HCT116 (cell line): Measurements from ENCODE around the gene DRGX. TPM values are rescaled to one million over a fixed set of nuclear protein-coding genes. Genes with fewer than 3 reads are reported as not detected.

Source experiments
- ATAC-seq: fragments of 200-7000 bp; cut with Tn5 transposase; 2 replicates; pipeline ENCODE4 v1.9.1; 2020; ENCODE audit warnings: mild to moderate bottlenecking, moderate library complexity
- BruUV-seq: library from RNA; stranded (reverse); fragments of 400-500 nt; replicated peaks from 2 replicates; lab custom pipeline; 2021; lab: Mats Ljungman, UMichigan
- CTCF ChIA-PET: fragments of 300-600 bp; sonication (Branson Sonifier 250); formaldehyde crosslinking; loops from one replicate; lab custom pipeline; 2021; ENCODE audit warnings: antibody characterized with exemption; lab: Charles Lee
- POLR2A ChIA-PET: fragments of 300-600, 350-600 bp; sonication (Branson Sonifier 250); formaldehyde crosslinking; loops from one replicate; lab custom pipeline; 2021; ENCODE audit warnings: antibody characterized with exemption; lab: Charles Lee
- RAD21 ChIA-PET, 2 experiments: fragments of 300-600 bp; sonication (Branson Sonifier 250); formaldehyde crosslinking; loops; one replicate each; lab custom pipeline; 2023; ENCODE audit warnings: low total read pairs in 2 of 2; ENCODE audit not compliant: uncharacterized antibody in 2 of 2, unreplicated experiment in 2 of 2, low non-redundant PET in 1 of 2; lab: Charles Lee
- DNase-seq: peaks from one replicate; pipeline ENCODE4 v3.0.0-alpha.2; 2010; ENCODE audit warnings: low read depth, low spot score
- H2AFZ ChIP-seq: fragments of 200-600 bp; shearing (Covaris generic), sonication (generic); 2 replicates; pipeline ENCODE4 v1.6.1; 2017; ENCODE audit warnings: low read depth, mixed run types, mixed read lengths, antibody characterized with exemption, low read length; ENCODE audit not compliant: poor library complexity, severe bottlenecking
- H3K27ac ChIP-seq: 2 replicates; pipeline ENCODE4 v1.5.1; 2012; ENCODE audit warnings: low read depth, low read length
- H3K27me3 ChIP-seq: fragments of 200-600 bp; sonication (generic); 2 replicates; pipeline ENCODE4 v1.6.1; 2016; ENCODE audit warnings: mixed run types, low read length, mixed read lengths; ENCODE audit not compliant: insufficient read depth
- H3K36me3 ChIP-seq, 2 experiments: fragments of 200-500 bp in 1 of 2; fragments of 200-600 bp in 1 of 2; sonication (Bioruptor generic) in 1 of 2; sonication (generic) in 1 of 2; 2 replicates each; pipeline versions ENCODE4 v1.5.1 to v1.6.1; 2014 to 2016; ENCODE audit warnings: low read length in 2 of 2, inconsistent platforms in 1 of 2, mixed read lengths in 1 of 2, mixed run types in 1 of 2; ENCODE audit not compliant: insufficient read depth in 2 of 2, control insufficient read depth in 1 of 2
- H3K4me1 ChIP-seq, 2 experiments: fragments of 200-600 bp in 1 of 2; sonication (generic) in 1 of 2; 2 replicates each; pipeline versions ENCODE4 v1.5.1 to v1.6.1; 2012 to 2017; ENCODE audit warnings: low read length in 2 of 2, inconsistent platforms in 1 of 2, mild to moderate bottlenecking in 1 of 2, mixed read lengths in 1 of 2, mixed run types in 1 of 2, moderate library complexity in 1 of 2; ENCODE audit not compliant: insufficient read depth in 2 of 2, control insufficient read depth in 1 of 2
- H3K4me2 ChIP-seq: fragments of 200-600 bp; sonication (generic); 2 replicates; pipeline ENCODE4 v1.6.1; 2017; ENCODE audit warnings: mixed run types, low read length, mixed read lengths
- H3K4me3 ChIP-seq, 2 experiments: fragments of 200-600 bp in 1 of 2; sonication (generic) in 1 of 2; replicated peaks in 1 of 2; 2 replicates each; pipeline ENCODE4 v1.5.1; 2011 to 2016; ENCODE audit warnings: low read length in 2 of 2, control low read depth in 1 of 2, low read depth in 1 of 2, mild to moderate bottlenecking in 1 of 2, mixed read lengths in 1 of 2, mixed run types in 1 of 2
- H3K79me2 ChIP-seq: fragments of 200-600 bp; sonication (generic); 2 replicates; pipeline ENCODE4 v1.6.1; 2017; ENCODE audit warnings: mild to moderate bottlenecking, mixed run types, low read length, moderate library complexity, mixed read lengths; ENCODE audit not compliant: insufficient read depth
- H3K9ac ChIP-seq: fragments of 200-600 bp; sonication (generic); 2 replicates; pipeline ENCODE4 v1.6.1; 2016; ENCODE audit warnings: low read length, mixed read lengths
- H3K9me2 ChIP-seq: fragments of 200-600 bp; sonication (generic), shearing (Covaris generic); 2 replicates; pipeline ENCODE4 v1.6.1; 2017; ENCODE audit warnings: mixed run types, mild to moderate bottlenecking, moderate library complexity; ENCODE audit not compliant: insufficient read depth
- H3K9me3 ChIP-seq, 2 experiments: fragments of 200-500 bp in 1 of 2; fragments of 200-600 bp in 1 of 2; sonication (Bioruptor generic) in 1 of 2; sonication (generic) in 1 of 2; 2 replicates each; pipeline ENCODE4 v1.6.1; 2014 to 2017; ENCODE audit warnings: low read length in 2 of 2, mixed read lengths in 2 of 2, inconsistent platforms in 1 of 2, low read depth in 1 of 2, mild to moderate bottlenecking in 1 of 2, mixed run types in 1 of 2, moderate library complexity in 1 of 2; ENCODE audit not compliant: control insufficient read depth in 1 of 2, insufficient read depth in 1 of 2
- H4K20me1 ChIP-seq: fragments of 200-600 bp; sonication (generic), shearing (Covaris generic); 2 replicates; pipeline ENCODE4 v1.6.1; 2017; ENCODE audit warnings: mixed run types, mild to moderate bottlenecking, moderate library complexity; ENCODE audit not compliant: insufficient read depth
- ATF3 ChIP-seq: IDR thresholded peaks from 2 replicates; pipeline ENCODE4 v1.6.1; 2012
- CEBPB ChIP-seq: IDR thresholded peaks from 2 replicates; pipeline ENCODE4 v1.6.1; 2012; ENCODE audit warnings: low read depth
- CTCF ChIP-seq, 3 experiments: fragments of 200-600 bp in 1 of 3; sonication (generic) in 1 of 3; IDR thresholded peaks in 2 of 3; conservative IDR thresholded peaks in 1 of 3; 2 replicates each; pipeline ENCODE4 v1.5.1; 2012 to 2017; ENCODE audit warnings: low read depth in 2 of 3, low read length in 2 of 3, antibody characterized with exemption in 1 of 3, borderline replicate concordance in 1 of 3, control low read depth in 1 of 3, mild to moderate bottlenecking in 1 of 3, mixed read lengths in 1 of 3, mixed run types in 1 of 3, moderate library complexity in 1 of 3; ENCODE audit not compliant: insufficient read depth in 1 of 3
- ELF1 ChIP-seq: IDR thresholded peaks from 2 replicates; pipeline ENCODE4 v1.6.1; 2012; ENCODE audit warnings: low read depth, borderline replicate concordance
- EZH2 ChIP-seq: fragments of 200-600 bp; sonication (generic); IDR thresholded peaks from 2 replicates; pipeline ENCODE4 v1.6.1; 2017; ENCODE audit warnings: antibody characterized with exemption, mixed run types
- EZH2phosphoT487 ChIP-seq: fragments of 200-600 bp; IDR thresholded peaks from 2 replicates; pipeline ENCODE4 v1.6.1; 2018; ENCODE audit warnings: antibody characterized with exemption, borderline replicate concordance
- FOSL1 ChIP-seq: IDR thresholded peaks from 2 replicates; pipeline ENCODE4 v1.6.1; 2012; ENCODE audit warnings: low read depth
- JUND ChIP-seq: IDR thresholded peaks from 2 replicates; pipeline ENCODE4 v1.6.1; 2012
- MAX ChIP-seq: IDR thresholded peaks from 2 replicates; pipeline ENCODE4 v1.6.1; 2012
- POLR2A ChIP-seq: IDR thresholded peaks from 2 replicates; pipeline ENCODE4 v1.7.0; 2011; ENCODE audit warnings: borderline replicate concordance; ENCODE audit not compliant: insufficient read depth, insufficient read length; ENCODE audit errors: extremely low read depth
- POLR2AphosphoS5 ChIP-seq: IDR thresholded peaks from 2 replicates; pipeline ENCODE4 v1.6.1; 2011; ENCODE audit warnings: mild to moderate bottlenecking, low read depth, low read length, moderate library complexity
- RAD21 ChIP-seq: IDR thresholded peaks from 2 replicates; pipeline ENCODE4 v1.6.1; 2012; ENCODE audit warnings: low read depth, mild to moderate bottlenecking
- SIN3A ChIP-seq: IDR thresholded peaks from 2 replicates; pipeline ENCODE4 v1.6.1; 2012; ENCODE audit warnings: low read depth
- SRF ChIP-seq: IDR thresholded peaks from 2 replicates; pipeline ENCODE4 v1.6.1; 2012; ENCODE audit warnings: low read depth
- YY1 ChIP-seq: IDR thresholded peaks from 2 replicates; pipeline ENCODE4 v1.6.1; 2011; ENCODE audit warnings: low read length, low read depth, moderate library complexity, mild to moderate bottlenecking; ENCODE audit not compliant: insufficient replicate concordance; ENCODE audit errors: extremely low read depth
- intact Hi-C: fragments of 100-400 bp; cut with micrococcal nuclease; formaldehyde crosslinking; loops from 2 replicates; pipeline ENCODE4 v1.10.0; 2022
- total RNA-seq: library from RNA; stranded (reverse); gene quantifications from one replicate; pipeline ENCODE4 v1.2.1, GENCODE V29; 2021; ENCODE audit not compliant: unreplicated experiment

The DRGX gene
- total RNA-seq, 1 experiment from 2014 or later: not detected

- TF ChIP-seq SRF (no peak), ATF3 (no peak)
Measured at GRCh38 chr10:49393301-49393700, 2.6 kb downstream of the DRGX start (continued).

GRCh38 chr10:49389361-49389933 is 6.4 kb downstream of the DRGX start:
- Histone ChIP-seq H2AFZ (no peak overlapping the region), H3K9ac (no peak overlapping the region), H3K27ac (no peak overlapping the region), H3K4me1 (no peaks in the 10 kb centered on the region), H3K27me3 (peaks cover 53% of the 10 kb centered on the region), H3K36me3 (no peaks in the 10 kb centered on the region), H3K9me3 (no peaks in the 10 kb centered on the region), H3K9me2 (no peaks in the 10 kb centered on the region), H4K20me1 (no peaks in the 10 kb centered on the region), H3K4me2 (no peak overlapping the region), H3K79me2 (no peaks in the 10 kb centered on the region), H3K4me3 (no peak overlapping the region)
- ATAC-seq (no peak), DNase-seq (no peak)
- ChIA-PET RAD21 (interaction anchor here in 1 of 2 experiments (0.6 kb wide), 1 partner anchor 731 kb away, joined by 3 read pairs; no protein-coding TSS in a partner anchor), CTCF (interaction anchor here (1.6 kb wide), 1 partner anchor 18 kb away, joined by 5 read pairs; no protein-coding TSS in a partner anchor), POLR2A (no interaction called here)
- no TSS peak for BruUV-seq
- TF ChIP-seq SRF (no peak), FOSL1 (no peak), ATF3 (no peak), ELF1 (no peak), CEBPB (no peak), JUND (no peak), YY1 (no peak)
- intact Hi-C loops: no loop called here

GRCh38 chr10:49388161-49388560 is 7.7 kb downstream of the DRGX start:
- Histone ChIP-seq H3K27me3 (peaks cover 48% of the 10 kb centered on the region), H3K9me2 (no peaks in the 10 kb centered on the region), H2AFZ (no peak overlapping the region), H3K4me2 (no peak overlapping the region), H3K27ac (no peak overlapping the region), H3K9ac (no peak overlapping the region), H3K4me1 (no peaks in the 10 kb centered on the region), H4K20me1 (no peaks in the 10 kb centered on the region), H3K36me3 (no peaks in the 10 kb centered on the region), H3K9me3 (no peaks in the 10 kb centered on the region), H3K4me3 (no peak overlapping the region), H3K79me2 (no peaks in the 10 kb centered on the region)
- POLR2A ChIA-PET: no interaction called here
- DNase-seq (no peak), ATAC-seq (no peak)
- intact Hi-C loops: no loop called here
- no TSS peak for BruUV-seq
- CTCF ChIA-PET: no interaction called here
- RAD21 ChIA-PET: no interaction called here
- TF ChIP-seq SRF (no peak), CTCF (IDR thresholded peaks at IDR 0.05 in 2 of 3, conservative IDR thresholded peaks at IDR 0.05 in 1 of 3; ENCODE audit: borderline replicate concordance in 1 of 3, insufficient read depth in 1 of 3, low read depth in 2 of 3, low read length in 2 of 3) (no peak), POLR2AphosphoS5 (no peak), ATF3 (no peak), EZH2 (no peak), SIN3A (no peak), MAX (no peak), RAD21 (no peak), ELF1 (no peak), EZH2phosphoT487 (no peak), CEBPB (no peak), POLR2A (no peak)
